ENCODE results near the gene ATRAID.

Gene ATRAID

GRCh38 chr2:27184115-27184514, 27.7 kb upstream of the ATRAID start:
- TF ChIP-seq CTCF (IDR thresholded peaks at IDR 0.05; ENCODE audit: low read depth, low read length, missing control alignments) = no peak
- in situ Hi-C loops (cut with HindIII; ENCODE audit: low sequenced_read_pairs) = no loop called here
- DNase-seq (ENCODE audit: low read depth) = no peak
- H3K4me3 ChIP-seq (ENCODE audit: low read depth, low read length) = no peak overlapping the region

GRCh38 chr2:27185331-27186026, 26.4 kb upstream of the ATRAID start:
- DNase-seq (ENCODE audit: low read depth) = no peak
- in situ Hi-C loops (cut with HindIII; ENCODE audit: low sequenced_read_pairs) = no loop called here
- no peak overlapping the region for H3K4me3 ChIP-seq (ENCODE audit: low read depth, low read length)
- TF ChIP-seq CTCF (IDR thresholded peaks at IDR 0.05; ENCODE audit: low read depth, low read length, missing control alignments) = no peak

- no peak for DNase-seq (ENCODE audit: low read depth)
- no peak for TF ChIP-seq CTCF (IDR thresholded peaks at IDR 0.05; ENCODE audit: low read depth, low read length, missing control alignments)
- in situ Hi-C loops (cut with HindIII; ENCODE audit: low sequenced_read_pairs) = no loop called here
- H3K4me3 ChIP-seq (ENCODE audit: low read depth, low read length) = no peak overlapping the region
Observed at GRCh38 chr2:27186613-27187345, 25.1 kb upstream of the ATRAID start.

GRCh38 chr2:27189989-27190388, 21.9 kb upstream of the ATRAID start:
- DNase-seq (ENCODE audit: low read depth) = no peak
- H3K4me3 ChIP-seq (ENCODE audit: low read depth, low read length) = no peak overlapping the region
- no peak for TF ChIP-seq CTCF (IDR thresholded peaks at IDR 0.05; ENCODE audit: low read depth, low read length, missing control alignments)
- in situ Hi-C loops (cut with HindIII; ENCODE audit: low sequenced_read_pairs) = loop anchor here (10.0 kb wide), 1 partner anchor 75 kb away; the partner anchor contains the start of gene CGREF1

- no peak overlapping the region for H3K4me3 ChIP-seq (ENCODE audit: low read depth, low read length)
- peak; percentile 50 for DNase-seq (ENCODE audit: low read depth)
- in situ Hi-C loops (cut with HindIII; ENCODE audit: low sequenced_read_pairs) = loop anchor here (10.0 kb wide), 1 partner anchor 76 kb away; the partner anchor contains the start of gene CGREF1
- TF ChIP-seq CTCF (IDR thresholded peaks at IDR 0.05; ENCODE audit: low read depth, low read length, missing control alignments) = peak; percentile 73
Observed at GRCh38 chr2:27191070-27191829, 20.6 kb upstream of the ATRAID start.

All from astrocyte of the cerebellum (primary cell).